H9 (cell line): Measurements from ENCODE around the gene FBXO31. TPM values are rescaled to one million over a fixed set of nuclear protein-coding genes. Genes with fewer than 3 reads are reported as not detected.

Source experiments
- DNase-seq: peaks from one replicate; pipeline ENCODE4 v3.0.0-alpha.2; 2017
- H2AFZ ChIP-seq: one replicate; pipeline ENCODE4 v1.6.1; 2013; ENCODE audit warnings: mild to moderate bottlenecking, low read length, control low read depth, moderate library complexity
- H2AK5ac ChIP-seq: 2 replicates; pipeline ENCODE4 v1.6.1; 2013; ENCODE audit warnings: low read length, control low read depth, mixed read lengths; ENCODE audit not compliant: insufficient read length
- H2BK120ac ChIP-seq: one replicate; pipeline ENCODE4 v1.6.1; 2013; ENCODE audit warnings: low read depth, mild to moderate bottlenecking, low read length, control low read depth, inconsistent platforms; ENCODE audit not compliant: poor library complexity, severe bottlenecking
- H2BK12ac ChIP-seq: 2 replicates; pipeline ENCODE4 v1.6.1; 2013; ENCODE audit warnings: low read length, control low read depth, mixed read lengths, low read depth; ENCODE audit not compliant: insufficient read length
- H2BK15ac ChIP-seq: 2 replicates; pipeline ENCODE4 v1.6.1; 2013; ENCODE audit warnings: low read depth, low read length, control low read depth
- H2BK20ac ChIP-seq: one replicate; pipeline ENCODE4 v1.6.1; 2013; ENCODE audit warnings: low read depth, mild to moderate bottlenecking, low read length, control low read depth, inconsistent platforms; ENCODE audit not compliant: poor library complexity, severe bottlenecking
- H2BK5ac ChIP-seq: 2 replicates; pipeline ENCODE4 v1.6.1; 2013; ENCODE audit warnings: low read length, control low read depth, mixed read lengths; ENCODE audit not compliant: insufficient read length
- H3K14ac ChIP-seq: 2 replicates; pipeline ENCODE4 v1.6.1; 2013; ENCODE audit warnings: low read length, control low read depth; ENCODE audit not compliant: insufficient read depth
- H3K18ac ChIP-seq: 2 replicates; pipeline ENCODE4 v1.6.1; 2013; ENCODE audit warnings: low read depth, mild to moderate bottlenecking, mixed read lengths, low read length, control low read depth; ENCODE audit not compliant: insufficient read length
- H3K23ac ChIP-seq: 2 replicates; pipeline ENCODE4 v1.6.1; 2013; ENCODE audit warnings: low read length, control low read depth, mixed read lengths, low read depth; ENCODE audit not compliant: insufficient read length
- H3K23me2 ChIP-seq: 2 replicates; pipeline ENCODE4 v1.6.1; 2013; ENCODE audit warnings: low read depth, mild to moderate bottlenecking, mixed read lengths, low read length, control low read depth; ENCODE audit not compliant: insufficient read length, poor library complexity, severe bottlenecking
- H3K27ac ChIP-seq: 2 replicates; pipeline ENCODE4 v1.5.1; 2013; ENCODE audit warnings: low read length, control low read depth, mixed read lengths, low read depth; ENCODE audit not compliant: insufficient read length
- H3K27me3 ChIP-seq: 2 replicates; pipeline ENCODE4 v1.6.1; 2013; ENCODE audit warnings: low read length, control low read depth, inconsistent platforms; ENCODE audit not compliant: insufficient read depth
- H3K4ac ChIP-seq: 2 replicates; pipeline ENCODE4 v1.6.1; 2013; ENCODE audit warnings: low read depth, mild to moderate bottlenecking, control low read depth, inconsistent platforms, low read length, moderate library complexity
- H3K4me1 ChIP-seq: 2 replicates; pipeline ENCODE4 v1.6.1; 2013; ENCODE audit warnings: low read length, control low read depth, inconsistent platforms; ENCODE audit not compliant: insufficient read depth
- H3K4me2 ChIP-seq: 2 replicates; pipeline ENCODE4 v1.6.1; 2013; ENCODE audit warnings: low read length, control low read depth, mixed read lengths; ENCODE audit not compliant: insufficient read length, insufficient read depth
- H3K56ac ChIP-seq: 2 replicates; pipeline ENCODE4 v1.6.1; 2013; ENCODE audit warnings: low read depth, mild to moderate bottlenecking, mixed read lengths, low read length, control low read depth; ENCODE audit not compliant: insufficient read length
- H3K79me1 ChIP-seq: 2 replicates; pipeline ENCODE4 v1.6.1; 2013; ENCODE audit warnings: low read depth, mild to moderate bottlenecking, moderate library complexity, low read length, control low read depth, inconsistent platforms; ENCODE audit not compliant: insufficient read depth, poor library complexity, severe bottlenecking
- H3K79me2 ChIP-seq: 2 replicates; pipeline ENCODE4 v1.6.1; 2013; ENCODE audit warnings: low read length, control low read depth, inconsistent platforms; ENCODE audit not compliant: insufficient read depth
- H3K9ac ChIP-seq: 2 replicates; pipeline ENCODE4 v1.6.1; 2013; ENCODE audit warnings: low read length, control low read depth, mixed read lengths; ENCODE audit not compliant: insufficient read length; ENCODE audit errors: extremely low read depth
- H3K9me3 ChIP-seq: one replicate; pipeline ENCODE4 v1.6.1; 2013; ENCODE audit warnings: low read depth, low read length, inconsistent platforms; ENCODE audit not compliant: control insufficient read depth
- H3T11ph ChIP-seq: one replicate; pipeline ENCODE4 v1.6.1; 2013; ENCODE audit warnings: mild to moderate bottlenecking, low read length, control low read depth, inconsistent platforms
- H4K20me1 ChIP-seq: one replicate; pipeline ENCODE4 v1.6.1; 2013; ENCODE audit not compliant: control insufficient read depth, insufficient read length, insufficient read depth
- H4K5ac ChIP-seq: 2 replicates; pipeline ENCODE4 v1.6.1; 2013; ENCODE audit warnings: low read depth, mild to moderate bottlenecking, mixed read lengths, low read length, control low read depth; ENCODE audit not compliant: insufficient read length
- H4K8ac ChIP-seq: replicated peaks from 2 replicates; pipeline ENCODE4 v1.6.1; 2013; ENCODE audit warnings: low read length, control low read depth, mixed read lengths, low read depth; ENCODE audit not compliant: insufficient read length
- H4K91ac ChIP-seq: 2 replicates; pipeline ENCODE4 v1.6.1; 2013; ENCODE audit warnings: low read depth, mild to moderate bottlenecking, moderate library complexity, mixed read lengths, low read length, control low read depth; ENCODE audit not compliant: insufficient read length
- H3K27ac Mint-ChIP-seq, 3 experiments: 2 replicates in 2 of 3; 3 replicates in 1 of 3; pipeline ENCODE4 v1.8.0; 2020 to 2021; ENCODE audit warnings: mixed read lengths in 3 of 3, mild to moderate bottlenecking in 1 of 3, moderate library complexity in 1 of 3
- H3K27me3 Mint-ChIP-seq: 2 replicates; pipeline ENCODE4 v1.8.0; 2021; ENCODE audit warnings: low read depth, mild to moderate bottlenecking, moderate library complexity, mixed read lengths
- H3K36me3 Mint-ChIP-seq, 3 experiments: 2 replicates in 2 of 3; 3 replicates in 1 of 3; pipeline ENCODE4 v1.8.0; 2020 to 2021; ENCODE audit warnings: low read depth in 3 of 3, mixed read lengths in 3 of 3; ENCODE audit not compliant: insufficient read depth in 1 of 3
- H3K4me1 Mint-ChIP-seq, 2 experiments: 2 replicates each; pipeline ENCODE4 v1.8.0; 2020; ENCODE audit warnings: mixed read lengths in 2 of 2
- H3K4me3 Mint-ChIP-seq, 2 experiments: 2 replicates in 1 of 2; 3 replicates in 1 of 2; pipeline ENCODE4 v1.8.0; 2020 to 2021; ENCODE audit warnings: mild to moderate bottlenecking in 2 of 2, mixed read lengths in 2 of 2, moderate library complexity in 1 of 2
- H3K9me3 Mint-ChIP-seq, 2 experiments: 2 replicates in 1 of 2; 3 replicates in 1 of 2; pipeline ENCODE4 v1.8.0; 2020; ENCODE audit warnings: mild to moderate bottlenecking in 2 of 2, mixed read lengths in 2 of 2, moderate library complexity in 1 of 2
- WGBS: extraction: QIAGEN DNeasy Blood & Tissue Kit; methylation state at CpG from one replicate; pipeline ENCODE4 v1.1.7; 2013; ENCODE audit warnings: missing lambda C conversion rate, low lambda C conversion rate, mixed read lengths; ENCODE audit not compliant: insufficient read length; ENCODE audit errors: extremely low coverage; 5-methylcytosine and 5-hydroxymethylcytosine counted together
- total RNA-seq: library from RNA; stranded (reverse); gene quantifications from 2 replicates; pipeline ENCODE4 v1.2.1, GENCODE V29; 2021
- TF ChIP-seq, protein P1 (sequence below): fragments of 200-600 bp; sonication (generic); conservative IDR thresholded peaks from 3 replicates; pipeline ENCODE4 v1.8.0; 2021; ENCODE audit warnings: antibody characterized with exemption, mild to moderate bottlenecking

The FBXO31 gene
- total RNA-seq, 1 experiment from 2014 or later = 24.2 TPM

DNA sequence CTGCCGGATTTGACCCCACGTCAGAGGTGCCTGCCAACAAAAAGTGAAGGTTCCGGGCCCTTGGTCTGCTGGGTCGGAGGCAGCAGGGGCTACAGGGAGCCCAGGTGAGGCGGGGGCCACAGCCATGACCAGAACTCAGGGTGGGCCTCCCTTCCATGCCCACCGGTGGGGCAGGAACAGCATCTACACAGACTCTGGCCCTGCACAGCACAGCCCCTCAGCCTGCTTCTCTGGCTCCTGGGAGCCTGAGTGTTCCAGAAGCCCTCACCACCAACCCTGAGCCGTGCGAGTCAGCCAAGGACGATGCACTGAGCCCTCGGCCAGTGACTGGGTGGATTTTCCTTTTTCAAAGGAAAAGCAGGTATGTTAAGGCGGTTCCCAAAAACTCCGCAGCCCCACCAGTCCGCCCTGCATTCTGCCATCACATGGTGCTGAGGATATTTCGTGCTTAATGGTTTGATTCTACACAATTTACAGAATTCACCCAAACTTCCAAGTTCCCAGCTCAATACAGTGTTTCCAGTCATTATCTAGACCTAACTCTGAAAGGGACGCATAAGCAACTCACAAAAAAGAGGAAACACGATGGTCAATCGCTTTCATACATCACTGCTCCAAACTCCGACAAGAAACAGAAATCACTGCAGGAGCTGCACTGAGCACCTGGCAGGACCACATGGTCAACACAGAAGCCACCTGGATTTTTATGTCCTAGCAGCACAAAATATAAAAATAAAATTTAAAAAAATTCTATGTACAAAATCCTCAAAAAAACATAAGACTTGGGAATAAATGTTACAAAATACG is 46.9 kb downstream of the FBXO31 start:
- WGBS = no CpG with 5 or more reads among the region's 19 CpGs

More for the DNA sequence above, 46.9 kb downstream of the FBXO31 start:
- no peak overlapping the region for H2AK5ac ChIP-seq
- H3K23me2 ChIP-seq = no peaks in the 10 kb centered on the region
- H3K79me1 ChIP-seq = no peaks in the 10 kb centered on the region
- H3K36me3 Mint-ChIP-seq = peaks cover 15 to 24% (median 18%) of the 10 kb centered on the region in 3 experiments; a peak in 6 of 7 replicates
- no peaks in the 10 kb centered on the region for H3K9me3 ChIP-seq
- no peaks in the 10 kb centered on the region for H3K4me1 ChIP-seq
- H3K79me2 ChIP-seq = no peaks in the 10 kb centered on the region
- H3K4me1 Mint-ChIP-seq = 0 out of 4 replicates have a peak, but pooled peaks cover 0 to 3% of the 10 kb centered on the region in 2 experiments
- no peak overlapping the region for H2BK5ac ChIP-seq
- no peak for DNase-seq
- H3K27me3 ChIP-seq = no peaks in the 10 kb centered on the region
- TF ChIP-seq, protein P1, sequence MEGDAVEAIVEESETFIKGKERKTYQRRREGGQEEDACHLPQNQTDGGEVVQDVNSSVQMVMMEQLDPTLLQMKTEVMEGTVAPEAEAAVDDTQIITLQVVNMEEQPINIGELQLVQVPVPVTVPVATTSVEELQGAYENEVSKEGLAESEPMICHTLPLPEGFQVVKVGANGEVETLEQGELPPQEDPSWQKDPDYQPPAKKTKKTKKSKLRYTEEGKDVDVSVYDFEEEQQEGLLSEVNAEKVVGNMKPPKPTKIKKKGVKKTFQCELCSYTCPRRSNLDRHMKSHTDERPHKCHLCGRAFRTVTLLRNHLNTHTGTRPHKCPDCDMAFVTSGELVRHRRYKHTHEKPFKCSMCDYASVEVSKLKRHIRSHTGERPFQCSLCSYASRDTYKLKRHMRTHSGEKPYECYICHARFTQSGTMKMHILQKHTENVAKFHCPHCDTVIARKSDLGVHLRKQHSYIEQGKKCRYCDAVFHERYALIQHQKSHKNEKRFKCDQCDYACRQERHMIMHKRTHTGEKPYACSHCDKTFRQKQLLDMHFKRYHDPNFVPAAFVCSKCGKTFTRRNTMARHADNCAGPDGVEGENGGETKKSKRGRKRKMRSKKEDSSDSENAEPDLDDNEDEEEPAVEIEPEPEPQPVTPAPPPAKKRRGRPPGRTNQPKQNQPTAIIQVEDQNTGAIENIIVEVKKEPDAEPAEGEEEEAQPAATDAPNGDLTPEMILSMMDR = no peak
- no peak overlapping the region for H3K56ac ChIP-seq
- no peak overlapping the region for H3K4me3 Mint-ChIP-seq
- no peak overlapping the region for H3K14ac ChIP-seq
- no peak overlapping the region for H3K9ac ChIP-seq
- no peak overlapping the region for H3K18ac ChIP-seq
- no peaks in the 10 kb centered on the region for H3K27me3 Mint-ChIP-seq
- H2AFZ ChIP-seq = no peak overlapping the region
- H3K9me3 Mint-ChIP-seq = no peaks in the 10 kb centered on the region
- H4K5ac ChIP-seq = no peak overlapping the region
- no peak overlapping the region for H3T11ph ChIP-seq
- no peak overlapping the region for H2BK15ac ChIP-seq
- H3K4ac ChIP-seq = no peak overlapping the region
- H3K4me2 ChIP-seq = no peak overlapping the region
- no peak overlapping the region for H4K91ac ChIP-seq
- no peaks in the 10 kb centered on the region for H4K20me1 ChIP-seq
- no peak overlapping the region for H3K27ac ChIP-seq
- no peak overlapping the region for H4K8ac ChIP-seq
- no peak overlapping the region for H2BK20ac ChIP-seq
- no peak overlapping the region for H3K27ac Mint-ChIP-seq
- no peak overlapping the region for H3K23ac ChIP-seq
- no peak overlapping the region for H2BK12ac ChIP-seq
- no peak overlapping the region for H2BK120ac ChIP-seq
